HG02798 (cell line): ENCODE data around the gene IL20RA.
"Not testable (repeated sequence)": the region's sequence is repeated elsewhere in the genome, so short reads cannot be mapped to it uniquely, and the experiment has no call there.

Source experiments
- ATAC-seq: cut with Tn5 transposase; IDR thresholded peaks from one replicate; pipeline ENCODE4 v1.9.1; 2021; ENCODE audit warnings: mild to moderate bottlenecking; ENCODE audit not compliant: unreplicated experiment, poor library complexity

Gene IL20RA

DNA sequence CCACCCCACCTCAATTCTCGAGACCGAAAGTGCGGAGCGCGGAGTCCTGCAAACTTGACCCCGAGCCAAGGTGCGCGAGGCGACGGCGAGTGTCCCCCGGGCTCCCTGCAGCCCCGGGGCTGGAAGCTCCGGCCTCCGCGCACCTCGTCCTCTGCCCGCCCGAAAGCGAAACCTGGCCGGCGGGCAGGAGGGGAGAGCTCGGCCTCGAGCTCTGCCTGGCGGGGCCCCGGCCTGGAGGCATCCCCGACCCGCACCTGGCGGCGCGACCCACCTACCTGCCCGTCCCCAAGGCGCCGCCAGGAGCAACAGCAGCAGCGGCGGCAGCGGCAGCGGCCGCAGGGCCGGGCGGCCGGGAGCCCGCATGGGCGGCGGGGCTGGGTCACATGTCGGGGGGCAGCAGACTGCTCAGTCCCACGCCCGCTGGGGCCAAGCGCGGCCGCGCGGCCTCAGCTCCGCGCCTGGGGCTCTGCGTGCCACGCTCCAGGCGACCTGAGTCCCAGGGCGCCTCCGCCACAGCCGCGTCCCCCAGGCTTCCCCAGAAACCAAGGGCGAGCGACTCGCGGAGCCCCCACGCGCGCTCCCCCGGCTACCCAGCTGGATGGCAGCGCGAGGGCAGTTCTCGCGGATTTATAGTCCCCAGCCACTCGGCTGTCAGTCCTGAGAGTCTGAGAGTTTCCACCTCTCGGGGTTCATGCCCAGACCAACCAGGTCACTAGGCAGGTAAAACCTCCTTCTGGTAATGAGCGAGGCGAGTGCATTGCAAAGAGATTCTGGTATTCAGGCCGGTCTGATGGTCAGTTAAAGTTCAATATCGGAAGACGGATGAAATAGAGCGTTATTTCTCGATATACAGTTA lies at the start of gene IL20RA:
Gene IL20RA, minus strand, starts transcription at position 600 of the 856 bp plus-strand sequence. Its CDS starts 237 bp downstream, at position 363.
- peak; percentile 53 for ATAC-seq

DNA sequence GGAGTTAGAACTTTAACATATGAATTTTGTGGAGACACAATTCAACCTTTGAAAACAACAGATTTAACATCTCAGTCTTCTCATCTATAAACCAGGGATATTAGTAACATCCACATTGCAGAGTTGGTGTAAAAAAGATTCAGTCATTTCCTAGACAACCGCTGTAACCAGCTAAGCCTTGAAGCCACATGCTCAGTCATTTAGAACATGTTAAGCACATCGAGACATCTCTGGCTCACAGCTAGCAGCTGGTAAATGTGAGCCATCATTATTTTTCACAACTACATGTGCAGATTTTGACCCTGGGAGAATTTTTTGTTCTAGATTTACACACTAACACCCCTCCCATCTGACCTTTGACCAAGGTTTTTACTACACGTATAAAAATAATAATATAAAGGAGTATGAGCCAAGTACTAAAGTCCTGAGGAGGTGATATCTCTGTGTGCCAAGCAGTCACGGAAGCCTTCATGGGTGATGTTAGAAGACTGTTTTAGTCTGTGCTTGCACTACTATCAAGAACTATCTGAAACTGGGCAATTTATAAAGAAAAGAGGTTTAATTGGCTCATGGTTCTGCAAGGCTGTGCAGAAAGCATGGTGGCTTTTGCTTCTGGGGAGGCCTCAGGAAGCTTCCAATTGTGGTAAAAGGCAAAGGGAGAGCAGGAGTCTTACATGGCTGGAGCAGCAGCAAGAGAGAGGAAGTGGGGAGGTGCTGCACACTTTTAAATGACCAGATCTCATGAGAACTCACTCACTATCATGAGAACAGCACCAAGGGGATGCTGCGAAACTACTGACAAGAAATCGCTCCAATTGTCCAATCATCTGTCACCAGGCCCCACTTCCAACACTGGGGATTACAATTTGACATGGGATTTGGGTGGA lies 48.7 kb upstream of the IL20RA start:
- no peak for ATAC-seq

DNA sequence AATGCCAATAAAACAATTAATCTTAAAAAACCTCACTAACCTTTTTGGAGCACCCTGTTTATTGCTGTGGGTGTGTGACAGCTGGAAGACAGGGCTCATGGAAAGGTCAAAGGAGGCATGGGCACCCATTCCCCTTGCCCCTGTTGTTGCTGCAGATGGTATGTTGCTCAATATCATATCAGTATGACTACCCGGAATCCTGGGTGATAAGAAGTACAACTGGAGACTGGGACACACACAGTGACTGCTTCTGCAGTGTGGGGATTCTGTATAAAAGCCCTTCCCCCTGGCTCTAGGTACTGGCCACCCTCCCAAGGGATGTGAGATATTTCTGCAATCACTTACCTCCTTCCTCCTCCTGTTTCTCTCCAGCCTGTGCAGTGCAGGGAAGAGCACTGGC lies 47.3 kb upstream of the IL20RA start:
- no peak for ATAC-seq

DNA sequence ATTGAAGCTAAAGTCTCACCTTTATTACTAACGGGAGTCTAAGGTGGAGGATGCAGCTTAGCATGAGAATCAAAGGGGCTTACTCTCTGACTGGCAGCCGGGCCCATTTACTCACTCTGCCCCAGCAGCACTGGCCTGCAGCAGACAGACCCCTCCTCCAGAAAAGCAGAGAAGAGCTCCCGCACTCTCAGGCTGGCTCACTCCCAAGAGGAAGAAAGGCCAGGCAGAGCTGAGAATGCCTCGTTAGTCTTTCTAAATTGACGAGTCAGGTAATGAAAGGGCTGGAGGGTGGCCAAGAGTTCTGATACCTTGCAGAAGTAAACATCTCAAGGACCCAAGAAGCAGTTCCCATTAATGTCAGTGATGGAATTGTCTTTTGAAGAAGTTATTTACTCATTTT lies 44.5 kb upstream of the IL20RA start:
- ATAC-seq: no peak

- no peak for ATAC-seq
Observed at GRCh38 chr6:137087902-137088301, 43.1 kb upstream of the IL20RA start.

DNA sequence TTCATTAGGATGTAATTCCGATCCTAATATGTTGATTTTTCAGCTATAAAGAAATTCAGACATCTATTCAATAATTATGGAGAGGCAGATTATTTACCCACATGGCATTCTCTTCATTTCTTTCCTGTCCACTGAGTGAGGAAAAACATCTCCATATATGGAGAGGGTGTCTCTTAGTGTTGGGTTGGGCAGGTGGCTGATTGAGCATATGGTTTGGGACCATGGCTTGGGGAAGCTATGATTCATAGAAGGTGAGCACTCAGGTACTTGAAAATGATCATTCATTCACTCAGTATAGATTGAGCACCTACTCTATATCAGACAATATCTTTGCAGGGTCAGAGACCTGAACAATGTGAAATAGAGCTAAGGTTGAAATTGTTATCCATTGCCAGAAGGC lies 41.3 kb upstream of the IL20RA start:
- ATAC-seq: no peak

DNA sequence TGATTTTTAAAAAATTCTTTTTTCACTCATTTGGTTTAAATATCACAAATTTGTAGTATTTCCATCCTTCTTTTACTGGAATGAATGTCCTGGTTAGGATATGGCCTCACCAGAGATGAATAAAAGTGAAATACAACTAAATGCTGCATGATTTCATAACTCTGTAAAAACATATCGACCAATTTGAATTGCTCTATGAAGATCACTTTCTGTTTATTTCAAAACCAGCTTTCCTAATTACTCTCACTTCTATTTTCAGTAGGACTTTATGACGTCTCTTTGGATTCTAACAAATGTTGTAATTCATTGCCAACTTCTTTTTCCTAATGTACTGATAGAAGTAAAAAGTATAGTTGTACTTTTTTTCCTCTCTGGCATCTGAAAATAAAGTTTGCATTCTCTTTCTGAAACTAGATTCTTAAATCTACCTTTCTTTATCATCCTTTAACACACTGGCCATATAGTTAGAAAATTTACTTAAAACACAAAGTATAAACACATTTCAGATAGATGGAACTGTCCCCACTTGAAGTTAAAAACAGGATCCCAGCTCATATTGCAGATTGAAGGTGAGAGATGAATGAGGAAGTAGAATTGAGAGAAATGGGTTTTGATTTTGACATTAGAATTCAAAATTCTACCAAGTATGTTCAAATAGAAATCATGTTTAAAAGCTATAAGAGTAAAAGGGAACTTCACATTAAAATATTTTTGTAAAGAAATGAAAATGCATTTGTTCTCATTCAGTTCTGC lies 40.3 kb upstream of the IL20RA start:
- ATAC-seq: no peak

- no peak for ATAC-seq
Observed at GRCh38 chr6:137084090-137084489, 39.3 kb upstream of the IL20RA start.

- no peak for ATAC-seq
Observed at GRCh38 chr6:137081997-137082396, 37.2 kb upstream of the IL20RA start.

GRCh38 chr6:137080711-137081110 lies 35.9 kb upstream of the IL20RA start:
- no peak for ATAC-seq

DNA sequence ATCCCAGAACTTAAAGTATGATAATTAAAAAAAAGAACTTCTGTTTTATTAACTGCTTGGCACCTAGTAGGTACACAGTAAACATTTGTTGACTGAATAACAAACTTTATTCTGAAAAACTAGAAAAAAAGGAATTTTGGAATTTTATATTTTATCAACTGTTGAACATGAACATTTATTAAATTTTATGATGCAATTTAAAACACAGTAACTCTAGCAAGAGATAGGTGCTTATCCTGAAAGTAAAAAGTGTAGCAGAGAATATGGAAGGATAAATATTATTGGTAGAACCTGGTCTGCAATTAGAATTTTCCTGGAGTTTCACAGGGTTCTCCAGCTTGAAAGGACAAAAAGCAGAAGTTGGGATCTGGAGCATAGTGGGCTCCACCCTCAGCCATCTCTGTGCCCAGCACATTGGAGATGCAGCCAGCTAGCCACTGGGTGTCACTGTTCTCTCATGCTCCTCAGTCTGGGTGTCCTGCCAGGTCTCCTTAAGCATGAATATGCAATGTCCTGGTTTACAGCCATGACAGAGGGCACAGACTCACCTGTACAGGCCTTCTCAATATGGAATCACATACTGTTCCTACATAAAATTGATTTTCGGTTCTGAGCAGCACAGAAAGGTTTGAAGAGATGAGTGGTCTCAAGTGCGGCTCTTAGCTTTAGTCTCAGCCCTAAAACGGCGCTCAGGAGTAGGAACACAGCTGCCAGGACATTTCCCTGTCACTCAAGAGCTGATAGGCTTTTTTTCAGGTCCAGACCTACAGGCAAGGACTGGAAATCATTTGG lies 31.7 kb upstream of the IL20RA start:
- peak; percentile 100 for ATAC-seq

DNA sequence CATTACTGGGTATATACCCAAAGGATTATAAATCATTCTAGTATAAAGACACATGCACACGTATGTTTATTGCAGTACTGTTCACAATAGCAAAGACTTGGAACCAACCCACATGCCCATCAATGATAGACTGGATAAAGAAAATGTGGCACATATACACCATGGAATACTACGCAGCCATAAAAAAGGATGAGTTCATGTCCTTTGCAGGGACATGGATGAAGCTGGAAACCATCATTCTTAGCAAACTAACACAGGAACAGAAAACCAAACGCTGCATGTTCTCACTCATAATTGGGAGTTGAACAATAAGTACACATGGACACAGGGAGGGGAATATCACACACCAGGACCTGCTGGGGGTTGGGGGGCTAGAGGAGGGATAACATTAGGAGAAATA lies 31.0 kb upstream of the IL20RA start:
- ATAC-seq: not testable (repeated sequence)

DNA sequence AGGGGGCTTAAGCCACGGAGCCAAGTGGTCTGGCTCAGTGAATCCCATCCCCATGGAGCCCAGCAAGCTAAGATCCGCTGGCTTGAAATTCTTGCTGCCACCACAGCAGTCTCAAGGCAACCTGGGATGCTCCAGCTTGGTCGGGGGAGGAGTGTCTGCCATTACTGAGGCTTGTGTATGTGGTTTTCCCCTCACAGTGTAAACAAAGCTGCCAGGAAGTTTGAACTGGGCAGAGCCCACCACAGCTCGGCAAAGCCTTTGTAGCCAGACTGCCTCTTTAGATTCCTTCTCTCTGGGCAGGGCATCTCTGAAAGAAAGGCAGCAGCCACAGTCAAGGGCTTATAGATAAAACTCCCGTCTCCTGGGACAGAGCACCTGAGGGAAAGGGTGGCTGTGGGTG lies 25.5 kb upstream of the IL20RA start:
- no peak for ATAC-seq

DNA sequence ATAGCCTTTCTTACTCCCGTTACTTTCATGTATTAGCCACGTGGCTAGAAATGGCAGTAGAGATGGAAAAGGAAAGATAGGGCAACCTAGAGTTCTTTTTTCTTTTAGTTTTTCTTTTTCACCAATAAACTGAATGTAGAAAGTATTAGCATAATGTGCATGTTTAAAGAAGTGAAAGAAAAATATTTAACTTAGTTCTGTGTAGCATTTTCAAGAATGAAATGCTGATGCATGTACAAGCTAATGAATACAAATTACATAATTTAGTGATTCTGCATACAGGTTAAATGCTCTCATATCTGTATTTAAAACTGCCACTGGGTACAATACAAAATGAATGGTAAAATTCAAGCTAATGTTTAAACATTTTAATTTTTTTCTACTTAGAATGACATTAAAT lies 22.6 kb upstream of the IL20RA start:
- ATAC-seq: no peak

GRCh38 chr6:137058037-137058436 lies 13.3 kb upstream of the IL20RA start:
- no peak for ATAC-seq

- ATAC-seq: no peak
Observed at GRCh38 chr6:137056121-137056880, 11.5 kb upstream of the IL20RA start.

- ATAC-seq: no peak
Observed at GRCh38 chr6:137051790-137052472, 7.2 kb upstream of the IL20RA start.

DNA sequence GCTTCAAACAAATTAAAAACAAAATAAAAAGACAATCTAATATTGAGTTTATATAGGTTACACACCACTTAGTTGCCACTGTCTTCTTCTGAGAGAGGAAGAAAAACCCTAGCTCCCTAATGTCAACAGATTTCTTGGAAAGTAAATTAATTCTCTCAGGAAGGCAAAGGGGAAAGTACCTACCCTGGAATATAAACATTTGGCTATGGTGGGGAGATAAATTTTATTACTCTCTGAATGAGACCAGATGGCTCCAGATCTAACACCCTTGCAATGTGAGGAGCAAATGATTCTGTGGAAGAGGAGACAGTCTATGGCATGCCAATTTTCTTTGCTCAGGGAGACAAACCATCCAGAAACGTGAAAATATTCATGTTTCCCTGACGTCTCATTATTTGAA lies 4.3 kb upstream of the IL20RA start:
- no peak for ATAC-seq
